Cardiac muscle cell (in vitro differentiated cells and primary cell): ENCODE measurements around the gene BLZF1. TPM values are rescaled to one million over a fixed set of nuclear protein-coding genes. Genes with fewer than 3 reads are reported as not detected.

Source experiments
- DNase-seq, 2 donors: peaks; one replicate each; pipeline versions ENCODE4 v3.0.0 to v3.0.0-alpha.2; 2010 to 2017; ENCODE audit warnings: low read depth in 1 of 2, low spot score in 1 of 2
- H3K27ac ChIP-seq: fragments of 200-600 bp; sonication (generic); 2 replicates; pipeline ENCODE4 v1.5.1; 2016
- H3K27me3 ChIP-seq: fragments of 200-600 bp; sonication (generic); 2 replicates; pipeline ENCODE4 v1.6.0; 2016; ENCODE audit warnings: control low read depth
- H3K36me3 ChIP-seq: fragments of 200-600 bp; sonication (generic); 2 replicates; pipeline ENCODE4 v1.5.1; 2016; ENCODE audit warnings: control low read depth
- H3K4me1 ChIP-seq: fragments of 200-600 bp; sonication (generic); 2 replicates; pipeline ENCODE4 v1.8.1; 2017; ENCODE audit warnings: low read depth, mild to moderate bottlenecking, mixed run types
- H3K4me3 ChIP-seq: fragments of 200-600 bp; sonication (generic); 2 replicates; pipeline ENCODE4 v1.5.1; 2016; ENCODE audit warnings: mild to moderate bottlenecking
- H3K9me3 ChIP-seq: fragments of 200-600 bp; sonication (generic); 2 replicates; pipeline ENCODE4 v1.5.1; 2017; ENCODE audit warnings: low read depth, mild to moderate bottlenecking, control low read depth
- CTCF ChIP-seq: IDR thresholded peaks from 2 replicates; pipeline ENCODE4 v1.5.1; 2012; ENCODE audit warnings: low read depth, mild to moderate bottlenecking, low read length
- polyA plus RNA-seq: library from polyadenylated mRNA; unstranded; fragments of >200 nt; fragmentation: Nextera tagmentation; extraction: Ambion mirVana; gene quantifications from 2 replicates; pipeline ENCODE4 v1.2.1, GENCODE V29; 2016
- total RNA-seq: library from RNA; depleted of rRNA; stranded (reverse); fragments of >200 nt; gene quantifications from 2 replicates; pipeline ENCODE4 v1.2.3, GENCODE V29; 2016

BLZF1 gene
- total and polyA plus RNA-seq, 2 experiments from 2014 or later, result 17.3 to 19.7 TPM

DNA sequence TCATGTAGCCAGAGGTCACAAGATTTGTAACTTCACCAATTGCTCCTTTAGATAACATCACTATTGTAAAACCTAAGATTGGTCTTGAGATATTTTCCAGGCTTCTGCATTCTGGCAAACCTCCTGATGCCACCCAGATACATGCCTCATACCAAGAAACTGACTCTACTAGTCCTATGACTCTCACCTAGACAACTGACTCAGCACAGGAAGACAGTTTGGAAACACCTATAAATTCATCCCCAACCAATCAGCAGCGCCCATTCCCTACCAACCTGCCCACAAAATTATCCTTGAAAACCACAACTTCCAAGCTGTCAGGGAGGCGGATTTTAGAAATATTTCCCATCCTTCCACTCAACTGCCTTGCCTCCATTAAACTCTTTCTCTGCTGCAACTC lies 3.0 kb upstream of the BLZF1 start:
- Histone ChIP-seq H3K36me3 (no peaks in the 10 kb centered on the region), H3K27ac (no peak overlapping the region)
- no peak for TF ChIP-seq CTCF

DNA sequence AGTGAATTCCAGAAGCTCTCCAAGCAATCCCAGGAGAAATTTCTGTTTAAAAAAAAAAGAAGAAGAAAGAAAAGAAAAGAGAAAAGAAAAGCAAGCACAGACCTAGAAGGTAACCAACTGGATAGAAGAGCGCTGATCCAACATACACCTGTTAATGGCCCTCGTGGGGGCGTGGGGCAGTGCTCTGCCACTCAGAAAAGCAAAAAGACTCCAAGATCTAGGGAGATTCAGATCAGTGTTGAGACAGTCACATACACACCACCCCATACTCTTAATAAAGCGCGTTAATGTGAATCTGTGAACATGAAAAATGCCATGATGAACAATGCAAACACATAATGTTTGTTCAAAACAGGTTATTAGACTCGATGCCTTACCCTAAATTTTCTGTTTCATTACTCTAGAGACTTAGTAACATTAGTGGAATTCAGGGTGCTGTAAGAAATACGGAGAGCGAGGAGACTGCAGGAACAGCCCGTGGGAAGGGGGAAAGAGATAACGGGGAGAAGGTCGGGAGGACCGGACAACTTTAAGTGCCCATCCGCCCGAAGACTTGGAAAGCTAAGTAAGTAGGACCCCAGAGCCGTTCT lies 804 bp upstream of the BLZF1 start:
- Histone ChIP-seq H3K9me3 (no peaks in the 10 kb centered on the region), H3K4me3 (peak overlapping the region; percentile 54), H3K27me3 (no peaks in the 10 kb centered on the region), H3K36me3 (peaks cover 8% of the 10 kb centered on the region), H3K27ac (no peak overlapping the region), H3K4me1 (peaks cover 10% of the 10 kb centered on the region)
- DNase-seq, result no peak
- no peak for TF ChIP-seq CTCF

More for the DNA sequence above, 3.0 kb upstream of the BLZF1 start:
- H3K27me3 ChIP-seq, result no peaks in the 10 kb centered on the region
- no peaks in the 10 kb centered on the region for H3K9me3 ChIP-seq
- H3K4me3 ChIP-seq, result no peak overlapping the region
- DNase-seq, result no peak
- H3K4me1 ChIP-seq, result peaks cover 10% of the 10 kb centered on the region

GRCh38 chr1:169368406-169368769 lies 393 bp downstream of the BLZF1 start:
- Histone ChIP-seq H3K4me1 (peaks cover 10% of the 10 kb centered on the region), H3K36me3 (peaks cover 10% of the 10 kb centered on the region), H3K27me3 (no peaks in the 10 kb centered on the region), H3K27ac (peak overlapping the region; percentile 68), H3K9me3 (no peaks in the 10 kb centered on the region), H3K4me3 (peak overlapping the region; percentile 54)
- TF ChIP-seq CTCF, result no peak
- peak in 1 of 2 donors; percentile 34 for DNase-seq

DNA sequence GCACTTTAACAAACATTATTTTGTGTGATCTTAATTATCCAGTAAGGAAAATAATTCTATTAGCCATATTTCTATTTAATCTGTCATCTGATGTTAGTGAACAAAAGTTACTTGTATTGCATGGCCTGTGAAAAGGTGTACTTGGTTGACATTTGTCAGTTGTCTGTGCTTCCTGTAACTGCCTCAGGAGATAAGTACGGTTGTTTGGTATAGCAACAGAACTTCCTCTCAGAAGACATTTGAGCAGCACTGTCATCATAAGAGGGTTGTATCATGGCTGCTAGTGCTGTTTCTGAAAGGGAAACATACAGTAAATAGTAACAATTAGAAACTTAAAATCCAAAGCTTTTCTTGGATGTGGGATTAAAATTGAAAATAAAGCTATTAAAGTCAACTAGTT lies 3.4 kb downstream of the BLZF1 start:
- no peak for TF ChIP-seq CTCF
- Histone ChIP-seq H3K36me3 (peaks cover 22% of the 10 kb centered on the region), H3K27ac (no peak overlapping the region), H3K27me3 (no peaks in the 10 kb centered on the region), H3K4me3 (no peak overlapping the region), H3K9me3 (no peaks in the 10 kb centered on the region), H3K4me1 (peaks cover 10% of the 10 kb centered on the region)
- DNase-seq, result no peak

GRCh38 chr1:169381162-169381561 lies 13.2 kb downstream of the BLZF1 start:
- Histone ChIP-seq H3K4me3 (no peak overlapping the region), H3K9me3 (no peaks in the 10 kb centered on the region), H3K27me3 (no peaks in the 10 kb centered on the region), H3K36me3 (peaks cover 46% of the 10 kb centered on the region), H3K4me1 (no peaks in the 10 kb centered on the region), H3K27ac (no peak overlapping the region)
- DNase-seq, result no peak
- no peak for TF ChIP-seq CTCF
